Lower leg skin (tissue), 4 donors: ENCODE data around the gene ITPKB. TPM values are rescaled to one million over a fixed set of nuclear protein-coding genes. Genes with fewer than 3 reads are reported as not detected.
"Not testable (repeated sequence)": the region's sequence is repeated elsewhere in the genome, so short reads cannot be mapped to it uniquely, and the experiment has no call there.

Source experiments
- DNase-seq, 2 donors: peaks; one replicate each; pipeline ENCODE4 v3.0.0-alpha.2; 2019; ENCODE audit warnings: low spot score in 2 of 2
- H3K4me3 ChIP-seq: fragments of 200-600 bp; sonication (generic); 2 replicates; pipeline ENCODE4 v1.5.1; 2017; ENCODE audit warnings: mild to moderate bottlenecking, low read depth; ENCODE audit not compliant: poor library complexity, severe bottlenecking
- POLR2A ChIP-seq, 2 donors: fragments of 450-650 bp; IDR thresholded peaks; one replicate each; pipeline ENCODE4 v1.6.1; 2016 to 2017; ENCODE audit warnings: antibody characterized with exemption in 2 of 2, mild to moderate bottlenecking in 1 of 2, moderate library complexity in 1 of 2
- WGBS, 2 donors: methylation state at CpG; one replicate each; pipeline ENCODE4 v1.1.5; 2018; 5-methylcytosine and 5-hydroxymethylcytosine counted together
- intact Hi-C: fragments of 100-400 bp; cut with DNase I; formaldehyde crosslinking; loops from one replicate; pipeline ENCODE4 v1.15.0; 2023; ENCODE audit warnings: low total_unique reads
- total RNA-seq, 4 donors: library from RNA; depleted of rRNA; stranded (reverse); fragments of >200 nt; gene quantifications; one replicate each; pipeline ENCODE4 v1.1.0, GENCODE V29; 2016
- TF ChIP-seq, protein P1 (sequence below), 3 donors: fragments of 450-650 bp; IDR thresholded peaks; one replicate each; pipeline ENCODE4 v1.5.1; 2016; ENCODE audit warnings: antibody characterized with exemption in 3 of 3, mild to moderate bottlenecking in 3 of 3, moderate library complexity in 2 of 3

ITPKB gene
- total RNA-seq, 4 donors from 2014 or later, result 39.3 to 57.2 (median 44.1) TPM

DNA sequence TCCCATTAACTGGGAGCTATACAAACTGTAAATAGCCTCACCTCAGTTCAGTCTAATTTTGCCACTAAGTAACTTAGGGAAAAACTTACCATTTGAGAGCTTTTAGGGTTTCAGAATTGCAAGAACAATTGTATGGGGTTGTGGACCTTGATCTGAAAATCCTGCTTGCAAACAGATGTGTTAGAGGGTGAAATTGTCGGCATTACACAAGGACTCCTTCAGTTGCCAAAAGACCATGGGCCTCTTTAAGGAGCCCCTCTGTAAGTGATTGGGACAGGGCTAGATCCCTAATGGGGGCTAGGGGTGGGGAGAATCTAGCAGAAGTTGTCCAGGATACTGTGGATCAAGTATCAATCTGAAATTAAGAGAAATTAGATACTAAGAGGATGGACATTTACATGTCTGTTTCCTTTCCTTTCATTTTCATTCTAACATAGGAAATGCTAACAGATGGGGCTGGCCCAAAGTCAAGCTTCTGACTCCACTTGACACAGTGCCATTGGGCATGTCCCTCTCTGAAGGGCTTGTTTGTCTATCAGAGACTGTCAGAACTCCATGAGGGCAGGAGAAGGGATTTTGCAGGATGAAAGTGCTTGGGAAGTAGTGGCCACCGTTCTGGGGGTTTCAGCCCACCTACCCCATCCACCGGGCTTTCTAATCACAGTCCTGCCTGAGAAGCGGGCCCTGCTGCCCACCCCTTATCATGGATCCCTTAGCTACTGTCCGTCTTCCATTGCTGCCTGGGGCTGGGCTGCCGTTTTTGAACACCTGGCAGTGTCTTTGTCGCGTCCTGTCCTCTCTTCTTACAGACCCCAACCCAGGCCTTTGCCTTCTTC lies 135.8 kb downstream of the ITPKB start:
- 26 to 31% methylated on average over 8 of the region's 8 CpGs for WGBS, 2 donors
- intact Hi-C loops, result no loop called here
- no peak overlapping the region for H3K4me3 ChIP-seq
- DNase-seq, result peak; percentile 86 to 95
- TF ChIP-seq POLR2A (IDR thresholded peaks at IDR 0.05), result no peak
- TF ChIP-seq, protein P1, sequence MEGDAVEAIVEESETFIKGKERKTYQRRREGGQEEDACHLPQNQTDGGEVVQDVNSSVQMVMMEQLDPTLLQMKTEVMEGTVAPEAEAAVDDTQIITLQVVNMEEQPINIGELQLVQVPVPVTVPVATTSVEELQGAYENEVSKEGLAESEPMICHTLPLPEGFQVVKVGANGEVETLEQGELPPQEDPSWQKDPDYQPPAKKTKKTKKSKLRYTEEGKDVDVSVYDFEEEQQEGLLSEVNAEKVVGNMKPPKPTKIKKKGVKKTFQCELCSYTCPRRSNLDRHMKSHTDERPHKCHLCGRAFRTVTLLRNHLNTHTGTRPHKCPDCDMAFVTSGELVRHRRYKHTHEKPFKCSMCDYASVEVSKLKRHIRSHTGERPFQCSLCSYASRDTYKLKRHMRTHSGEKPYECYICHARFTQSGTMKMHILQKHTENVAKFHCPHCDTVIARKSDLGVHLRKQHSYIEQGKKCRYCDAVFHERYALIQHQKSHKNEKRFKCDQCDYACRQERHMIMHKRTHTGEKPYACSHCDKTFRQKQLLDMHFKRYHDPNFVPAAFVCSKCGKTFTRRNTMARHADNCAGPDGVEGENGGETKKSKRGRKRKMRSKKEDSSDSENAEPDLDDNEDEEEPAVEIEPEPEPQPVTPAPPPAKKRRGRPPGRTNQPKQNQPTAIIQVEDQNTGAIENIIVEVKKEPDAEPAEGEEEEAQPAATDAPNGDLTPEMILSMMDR (IDR thresholded peaks at IDR 0.05), result no peak

DNA sequence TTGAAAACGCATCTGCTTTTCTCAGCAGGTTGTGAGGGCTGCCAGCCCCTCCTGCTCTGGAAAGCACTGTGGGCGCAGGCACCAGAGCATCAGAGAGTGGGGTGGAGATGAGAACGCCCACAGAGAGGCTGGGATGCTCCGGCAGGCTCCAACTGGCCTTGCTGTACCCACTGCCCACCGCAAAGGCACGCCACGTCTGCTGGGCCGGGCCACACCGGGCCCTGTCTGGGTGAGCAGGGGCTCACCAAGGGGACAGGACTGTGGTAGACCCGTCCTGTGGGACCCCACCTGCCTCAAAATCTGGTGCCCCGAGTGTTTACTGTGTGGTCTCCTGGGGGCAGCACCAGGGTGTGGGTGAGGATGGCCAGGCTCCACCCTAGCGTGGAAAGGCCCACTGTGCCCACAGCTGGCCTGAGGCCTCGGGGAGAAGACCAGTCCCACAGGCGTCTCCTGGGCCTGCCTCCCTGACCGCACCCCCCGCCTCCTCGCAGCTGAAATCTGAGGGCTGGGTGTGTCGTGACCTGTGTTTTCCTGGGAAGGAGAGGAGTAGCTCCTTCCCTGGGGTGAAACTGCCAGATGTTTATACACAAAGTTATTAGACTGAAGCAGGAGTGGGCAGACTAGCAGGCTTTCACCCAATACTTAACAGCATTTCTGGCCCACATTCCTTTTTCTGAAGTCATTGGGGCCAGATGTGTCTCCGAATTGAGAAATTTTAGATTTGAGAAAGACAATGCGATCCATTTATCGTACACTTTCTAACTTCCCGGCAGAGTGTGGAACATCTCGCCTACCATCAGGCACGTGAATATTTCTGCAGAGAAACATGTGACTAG lies 136.7 kb downstream of the ITPKB start:
- peak; percentile 73 to 92 for DNase-seq
- TF ChIP-seq POLR2A (IDR thresholded peaks at IDR 0.05), result no peak
- TF ChIP-seq, protein P1 (IDR thresholded peaks at IDR 0.05), result no peak
- no peak overlapping the region for H3K4me3 ChIP-seq
- intact Hi-C loops, result no loop called here
- WGBS, 2 donors, result 38 to 48% methylated on average over 21 to 22 of the region's 24 CpGs

DNA sequence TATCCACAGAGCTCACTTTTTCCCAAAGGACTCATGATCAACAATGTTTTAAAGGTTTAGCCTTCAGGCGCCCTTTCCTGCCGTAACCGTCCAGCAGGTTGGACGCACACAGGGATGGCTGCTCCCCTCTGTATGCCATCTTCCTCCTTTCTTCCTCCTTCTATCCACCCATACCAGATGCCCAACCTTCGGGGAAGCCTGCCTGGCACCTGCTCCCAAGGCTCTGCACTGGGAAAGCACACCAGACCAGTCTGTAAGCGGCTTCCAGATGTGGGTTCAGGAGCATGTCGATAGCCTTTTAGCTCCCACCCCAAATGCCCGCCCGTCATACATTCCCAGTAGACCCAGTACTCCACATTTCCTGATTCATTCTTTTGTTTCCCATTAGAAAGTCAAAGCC lies 137.6 kb downstream of the ITPKB start:
- no peak for TF ChIP-seq POLR2A (IDR thresholded peaks at IDR 0.05)
- TF ChIP-seq, protein P1 (IDR thresholded peaks at IDR 0.05), result no peak
- intact Hi-C loops, result no loop called here
- no peak for DNase-seq
- H3K4me3 ChIP-seq, result no peak overlapping the region
- 90 to 91% methylated on average over 9 of the region's 9 CpGs for WGBS, 2 donors

DNA sequence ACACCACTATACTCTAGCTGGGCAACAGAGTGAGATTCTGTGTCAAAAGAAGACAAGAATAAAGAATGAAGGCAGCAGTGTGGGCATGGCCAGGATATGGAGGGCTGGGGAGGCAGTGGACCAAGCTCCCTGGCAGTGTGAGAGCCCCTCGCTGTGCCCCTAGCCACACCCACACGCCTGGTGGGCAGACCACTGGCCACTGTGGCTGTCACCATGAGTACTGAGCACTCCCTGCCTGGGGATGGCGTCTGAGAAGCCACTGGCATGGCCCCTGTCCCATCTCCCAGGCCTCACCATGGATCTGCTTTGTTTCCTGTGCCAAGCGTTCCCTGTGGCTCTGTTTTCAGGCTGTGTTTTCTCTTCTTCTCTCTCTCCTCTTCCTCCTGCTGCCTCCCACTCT lies 138.8 kb downstream of the ITPKB start:
- WGBS, 2 donors, result 88 to 91% methylated on average over 4 of the region's 4 CpGs
- TF ChIP-seq, protein P1 (IDR thresholded peaks at IDR 0.05), result no peak
- no peak for TF ChIP-seq POLR2A (IDR thresholded peaks at IDR 0.05)
- DNase-seq, result no peak
- intact Hi-C loops, result no loop called here
- no peak overlapping the region for H3K4me3 ChIP-seq

DNA sequence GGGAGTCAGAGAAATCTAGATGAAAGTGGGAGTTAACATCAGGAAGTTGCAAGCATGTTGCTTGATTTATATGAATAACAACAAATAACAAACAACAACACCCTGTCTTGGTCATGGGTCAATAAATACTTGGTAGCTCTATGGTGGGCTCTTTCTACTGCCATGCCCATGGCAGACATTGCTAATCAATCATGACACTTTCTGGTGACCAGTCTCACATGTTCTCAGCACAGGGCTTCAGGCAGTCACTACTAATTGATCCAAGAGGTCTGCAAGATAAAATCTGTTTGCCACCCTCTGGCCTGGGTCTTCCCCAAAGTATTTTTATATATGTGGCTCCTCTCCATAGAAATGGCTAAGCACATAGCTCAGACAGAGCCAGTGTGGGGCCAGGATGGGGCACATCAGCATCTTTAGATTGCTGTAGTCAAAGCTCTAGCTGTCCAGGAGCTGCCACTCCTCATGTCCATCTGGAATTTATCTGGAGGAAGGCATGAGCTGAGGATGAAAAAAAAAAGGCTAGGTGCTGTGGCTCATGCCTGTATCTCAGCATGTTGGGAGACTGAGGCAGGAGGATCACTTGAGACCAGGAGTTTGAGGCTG lies 139.3 kb downstream of the ITPKB start:
- no peak for DNase-seq
- TF ChIP-seq, protein P1 (IDR thresholded peaks at IDR 0.05), result no peak
- no peak for TF ChIP-seq POLR2A (IDR thresholded peaks at IDR 0.05)
- intact Hi-C loops, result no loop called here
- no peak overlapping the region for H3K4me3 ChIP-seq

DNA sequence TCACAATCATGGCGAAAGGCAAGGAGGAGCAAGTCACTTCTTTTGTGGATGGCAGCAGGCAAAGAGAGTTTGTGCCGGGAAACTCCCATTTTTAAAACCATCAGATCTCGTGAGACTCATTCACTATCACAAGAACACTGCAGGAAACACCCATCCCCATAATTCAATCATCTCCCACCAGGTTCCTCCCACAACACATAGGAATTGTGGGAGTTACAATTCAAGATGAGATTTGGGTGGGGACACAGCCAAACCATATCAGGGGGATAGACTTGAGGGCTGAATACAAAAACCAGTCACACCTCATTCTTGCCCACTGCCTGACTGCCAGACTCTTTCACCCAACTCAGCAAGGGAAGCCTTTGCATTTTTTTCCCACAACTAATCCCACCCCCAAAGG lies 140.1 kb downstream of the ITPKB start:
- DNase-seq, H3K4me3 ChIP-seq, intact Hi-C loops: not testable (repeated sequence)
- WGBS, 2 donors, result 86 to 96% methylated on average over 3 of the region's 3 CpGs
